Measurements from ENCODE around the gene GRAP.

Gene GRAP

GRCh38 chr17:19001907-19002590 is 44.7 kb downstream of the GRAP start:
- DNase-seq = no peak

GRCh38 chr17:19000531-19001325 is 46.0 kb downstream of the GRAP start:
- no peak for DNase-seq

- DNase-seq = no peak
Observed at GRCh38 chr17:18999911-19000310, 46.8 kb downstream of the GRAP start.

GRCh38 chr17:18999394-18999793 is 47.4 kb downstream of the GRAP start:
- DNase-seq = no peak

GRCh38 chr17:18997650-18998196 is 49.0 kb downstream of the GRAP start:
- DNase-seq = no peak

- no peak for DNase-seq
Observed at GRCh38 chr17:18996458-18996857, 50.3 kb downstream of the GRAP start.

GRCh38 chr17:18995220-18995619 is 51.5 kb downstream of the GRAP start:
- DNase-seq = no peak

GRCh38 chr17:18994631-18995030 is 52.1 kb downstream of the GRAP start:
- no peak for DNase-seq

- no peak for DNase-seq
Observed at GRCh38 chr17:18993905-18994526, 52.7 kb downstream of the GRAP start.

- DNase-seq = no peak
Observed at GRCh38 chr17:18992454-18993130, 54.2 kb downstream of the GRAP start.

GRCh38 chr17:18991531-18992315 is 55.0 kb downstream of the GRAP start:
- DNase-seq = no peak

- no peak for DNase-seq
Observed at GRCh38 chr17:18990331-18990730, 56.4 kb downstream of the GRAP start.

GRCh38 chr17:18988546-18989173 is 58.1 kb downstream of the GRAP start:
- no peak for DNase-seq

GRCh38 chr17:18987862-18988545 is 58.8 kb downstream of the GRAP start:
- no peak for DNase-seq

GRCh38 chr17:18987230-18987610 is 59.5 kb downstream of the GRAP start:
- no peak for DNase-seq

GRCh38 chr17:18986541-18987229 is 60.1 kb downstream of the GRAP start:
- no peak for DNase-seq

- no peak for DNase-seq
Observed at GRCh38 chr17:18985475-18985874, 61.3 kb downstream of the GRAP start.

GRCh38 chr17:18984273-18985114 is 62.3 kb downstream of the GRAP start:
- no peak for DNase-seq

- no peak for DNase-seq
Observed at GRCh38 chr17:18981642-18982424, 64.9 kb downstream of the GRAP start.

Data from NCI-H1436 (cell line).